Lower leg skin (tissue), 3 donors: ENCODE results near the gene WWC1.

Source experiments
- POLR2A ChIP-seq, 2 donors: fragments of 450-650 bp; IDR thresholded peaks; one replicate each; pipeline ENCODE4 v1.6.1; 2016 to 2017; ENCODE audit warnings: antibody characterized with exemption in 2 of 2, mild to moderate bottlenecking in 1 of 2, moderate library complexity in 1 of 2
- TF ChIP-seq, protein P1 (sequence below), 3 donors: fragments of 450-650 bp; IDR thresholded peaks; one replicate each; pipeline ENCODE4 v1.5.1; 2016; ENCODE audit warnings: antibody characterized with exemption in 3 of 3, mild to moderate bottlenecking in 3 of 3, moderate library complexity in 2 of 3

DNA sequence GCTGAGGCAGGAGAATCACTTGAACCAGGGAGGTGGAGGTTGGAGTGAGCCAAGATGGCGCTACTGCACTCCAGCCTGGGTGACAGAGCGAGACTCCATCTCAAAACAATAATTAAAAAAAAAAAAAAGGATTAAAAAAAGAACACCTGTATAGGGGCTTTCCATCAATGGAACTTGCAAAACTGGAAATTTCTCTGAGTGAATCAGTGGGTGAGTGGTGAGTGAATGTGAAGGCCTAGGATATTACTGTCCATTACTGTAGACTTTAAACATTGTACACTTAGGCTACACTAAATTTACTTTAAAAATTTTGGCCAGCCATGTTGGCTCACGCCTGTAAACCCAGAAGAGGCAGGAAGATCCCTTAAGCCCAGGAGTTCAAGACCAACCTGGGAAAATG lies 189.2 kb downstream of the WWC1 start:
- no peak for TF ChIP-seq POLR2A (IDR thresholded peaks at IDR 0.05)
- TF ChIP-seq, protein P1, sequence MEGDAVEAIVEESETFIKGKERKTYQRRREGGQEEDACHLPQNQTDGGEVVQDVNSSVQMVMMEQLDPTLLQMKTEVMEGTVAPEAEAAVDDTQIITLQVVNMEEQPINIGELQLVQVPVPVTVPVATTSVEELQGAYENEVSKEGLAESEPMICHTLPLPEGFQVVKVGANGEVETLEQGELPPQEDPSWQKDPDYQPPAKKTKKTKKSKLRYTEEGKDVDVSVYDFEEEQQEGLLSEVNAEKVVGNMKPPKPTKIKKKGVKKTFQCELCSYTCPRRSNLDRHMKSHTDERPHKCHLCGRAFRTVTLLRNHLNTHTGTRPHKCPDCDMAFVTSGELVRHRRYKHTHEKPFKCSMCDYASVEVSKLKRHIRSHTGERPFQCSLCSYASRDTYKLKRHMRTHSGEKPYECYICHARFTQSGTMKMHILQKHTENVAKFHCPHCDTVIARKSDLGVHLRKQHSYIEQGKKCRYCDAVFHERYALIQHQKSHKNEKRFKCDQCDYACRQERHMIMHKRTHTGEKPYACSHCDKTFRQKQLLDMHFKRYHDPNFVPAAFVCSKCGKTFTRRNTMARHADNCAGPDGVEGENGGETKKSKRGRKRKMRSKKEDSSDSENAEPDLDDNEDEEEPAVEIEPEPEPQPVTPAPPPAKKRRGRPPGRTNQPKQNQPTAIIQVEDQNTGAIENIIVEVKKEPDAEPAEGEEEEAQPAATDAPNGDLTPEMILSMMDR (IDR thresholded peaks at IDR 0.05): no peak
